Measurements from ENCODE around the gene PKHD1.
"Not testable (repeated sequence)": the region's sequence is repeated elsewhere in the genome, so short reads cannot be mapped to it uniquely, and the experiment has no call there.

The PKHD1 gene

GRCh38 chr6:51939695-51940094 lies 147.7 kb downstream of the PKHD1 start:
- not testable (repeated sequence) for H3K4me3 ChIP-seq (ENCODE audit: insufficient read depth, low read depth, low read length); H3K27me3 ChIP-seq (ENCODE audit: control insufficient read depth, insufficient read depth, low read length, poor library complexity, severe bottlenecking); H3K9me3 ChIP-seq (ENCODE audit: control insufficient read depth, low read length); H3K36me3 ChIP-seq (ENCODE audit: control insufficient read depth, insufficient read depth, low read length); H3K4me1 ChIP-seq (ENCODE audit: control insufficient read depth, insufficient read depth, low read length); H3K27ac ChIP-seq (ENCODE audit: insufficient read depth, low read depth, low read length, poor library complexity, severe bottlenecking)
- WGBS, 2 experiments = 61 to 77% methylated on average over 2 of the region's 2 CpGs

GRCh38 chr6:51936531-51937290 lies 150.7 kb downstream of the PKHD1 start:
- Histone ChIP-seq H3K27me3 (ENCODE audit: control insufficient read depth, insufficient read depth, low read length, poor library complexity, severe bottlenecking) (no peaks in the 10 kb centered on the region), H3K4me3 (ENCODE audit: insufficient read depth, low read depth, low read length) (no peak overlapping the region), H3K4me1 (ENCODE audit: control insufficient read depth, insufficient read depth, low read length) (no peaks in the 10 kb centered on the region), H3K36me3 (ENCODE audit: control insufficient read depth, insufficient read depth, low read length) (no peaks in the 10 kb centered on the region), H3K9me3 (ENCODE audit: control insufficient read depth, low read length) (no peaks in the 10 kb centered on the region), H3K27ac (ENCODE audit: insufficient read depth, low read depth, low read length, poor library complexity, severe bottlenecking) (no peak overlapping the region)
- WGBS, 2 experiments = 76 to 81% methylated on average over 4 of the region's 4 CpGs

GRCh38 chr6:51934098-51934497 lies 153.3 kb downstream of the PKHD1 start:
- H3K36me3 ChIP-seq (ENCODE audit: control insufficient read depth, insufficient read depth, low read length) = no peaks in the 10 kb centered on the region
- no peaks in the 10 kb centered on the region for H3K27me3 ChIP-seq (ENCODE audit: control insufficient read depth, insufficient read depth, low read length, poor library complexity, severe bottlenecking)
- no peaks in the 10 kb centered on the region for H3K4me1 ChIP-seq (ENCODE audit: control insufficient read depth, insufficient read depth, low read length)
- no peak overlapping the region for H3K4me3 ChIP-seq (ENCODE audit: insufficient read depth, low read depth, low read length)
- 65 to 68% methylated on average over 7 of the region's 7 CpGs for WGBS, 2 experiments
- H3K9me3 ChIP-seq (ENCODE audit: control insufficient read depth, low read length) = no peaks in the 10 kb centered on the region
- no peak overlapping the region for H3K27ac ChIP-seq (ENCODE audit: insufficient read depth, low read depth, low read length, poor library complexity, severe bottlenecking)

- Histone ChIP-seq H3K27ac (ENCODE audit: insufficient read depth, low read depth, low read length, poor library complexity, severe bottlenecking) (no peak overlapping the region), H3K36me3 (ENCODE audit: control insufficient read depth, insufficient read depth, low read length) (no peaks in the 10 kb centered on the region), H3K9me3 (ENCODE audit: control insufficient read depth, low read length) (no peaks in the 10 kb centered on the region), H3K27me3 (ENCODE audit: control insufficient read depth, insufficient read depth, low read length, poor library complexity, severe bottlenecking) (no peaks in the 10 kb centered on the region), H3K4me3 (ENCODE audit: insufficient read depth, low read depth, low read length) (no peak overlapping the region), H3K4me1 (ENCODE audit: control insufficient read depth, insufficient read depth, low read length) (no peaks in the 10 kb centered on the region)
Observed at GRCh38 chr6:51932956-51933355, 154.5 kb downstream of the PKHD1 start.

DNA sequence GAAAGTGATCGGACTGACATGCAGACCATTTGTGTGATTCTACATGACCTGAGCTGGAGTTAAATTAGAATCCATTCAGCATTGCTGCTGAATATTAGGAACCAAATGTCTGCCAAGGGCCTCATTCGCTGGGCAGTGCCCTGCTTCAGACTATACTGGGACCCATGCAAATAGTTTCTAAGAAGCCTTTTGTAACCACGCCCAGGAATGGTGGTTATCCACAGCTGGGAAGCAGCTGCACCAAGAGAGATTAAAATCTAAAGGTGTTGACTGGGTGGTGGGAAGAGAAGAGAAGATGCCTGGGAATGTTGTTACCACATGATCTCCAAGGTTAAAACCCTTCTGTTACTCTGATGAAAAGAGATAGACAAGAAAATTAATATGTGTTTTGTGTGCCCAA lies 156.8 kb downstream of the PKHD1 start:
- Histone ChIP-seq H3K4me1 (ENCODE audit: control insufficient read depth, insufficient read depth, low read length) (no peaks in the 10 kb centered on the region), H3K36me3 (ENCODE audit: control insufficient read depth, insufficient read depth, low read length) (no peaks in the 10 kb centered on the region), H3K27me3 (ENCODE audit: control insufficient read depth, insufficient read depth, low read length, poor library complexity, severe bottlenecking) (no peaks in the 10 kb centered on the region), H3K4me3 (ENCODE audit: insufficient read depth, low read depth, low read length) (no peak overlapping the region), H3K9me3 (ENCODE audit: control insufficient read depth, low read length) (no peaks in the 10 kb centered on the region), H3K27ac (ENCODE audit: insufficient read depth, low read depth, low read length, poor library complexity, severe bottlenecking) (no peak overlapping the region)
- WGBS, 2 experiments = 92 to 97% methylated on average over 3 of the region's 3 CpGs

DNA sequence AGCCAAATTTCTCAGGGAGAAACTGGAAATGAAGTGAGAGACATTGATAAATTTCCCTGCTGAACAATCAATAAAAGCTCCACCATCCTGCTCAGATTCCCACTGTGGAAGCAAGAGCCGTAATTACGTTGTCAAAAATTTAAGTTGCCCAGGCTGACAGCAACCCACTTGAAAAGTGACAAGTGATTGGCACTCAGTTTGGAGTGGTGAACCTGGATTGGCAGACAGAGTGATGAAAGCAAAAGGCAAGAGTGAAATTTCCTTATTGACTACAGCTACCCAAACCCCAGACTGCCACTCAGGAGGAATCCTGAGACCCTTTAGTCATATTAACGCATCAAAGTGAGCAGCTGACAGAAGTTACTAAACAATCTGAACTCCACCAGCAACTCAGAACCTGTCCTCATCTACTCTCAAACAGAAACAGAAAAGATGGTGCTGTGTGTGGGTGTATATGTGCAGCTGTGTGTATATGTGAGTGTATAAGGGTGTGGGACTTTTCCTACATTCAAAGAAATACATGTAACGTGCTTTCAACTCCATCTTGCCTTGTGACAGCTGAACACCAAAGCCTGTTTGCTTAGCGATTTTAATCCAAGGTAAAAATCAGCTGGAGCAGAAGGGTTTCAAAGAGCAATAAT lies 157.4 kb downstream of the PKHD1 start:
- Histone ChIP-seq H3K4me3 (ENCODE audit: insufficient read depth, low read depth, low read length) (no peak overlapping the region), H3K36me3 (ENCODE audit: control insufficient read depth, insufficient read depth, low read length) (no peaks in the 10 kb centered on the region), H3K4me1 (ENCODE audit: control insufficient read depth, insufficient read depth, low read length) (no peaks in the 10 kb centered on the region), H3K27me3 (ENCODE audit: control insufficient read depth, insufficient read depth, low read length, poor library complexity, severe bottlenecking) (no peaks in the 10 kb centered on the region), H3K9me3 (ENCODE audit: control insufficient read depth, low read length) (no peaks in the 10 kb centered on the region), H3K27ac (ENCODE audit: insufficient read depth, low read depth, low read length, poor library complexity, severe bottlenecking) (no peak overlapping the region)
- WGBS, 2 experiments = 96 to 99% methylated on average over 5 of the region's 5 CpGs

GRCh38 chr6:51928320-51928719 lies 159.1 kb downstream of the PKHD1 start:
- H3K27me3 ChIP-seq (ENCODE audit: control insufficient read depth, insufficient read depth, low read length, poor library complexity, severe bottlenecking) = no peaks in the 10 kb centered on the region
- no peaks in the 10 kb centered on the region for H3K36me3 ChIP-seq (ENCODE audit: control insufficient read depth, insufficient read depth, low read length)
- no peaks in the 10 kb centered on the region for H3K9me3 ChIP-seq (ENCODE audit: control insufficient read depth, low read length)
- no peak overlapping the region for H3K4me3 ChIP-seq (ENCODE audit: insufficient read depth, low read depth, low read length)
- 90 to 97% methylated on average over 3 of the region's 3 CpGs for WGBS, 2 experiments
- H3K27ac ChIP-seq (ENCODE audit: insufficient read depth, low read depth, low read length, poor library complexity, severe bottlenecking) = no peak overlapping the region
- no peaks in the 10 kb centered on the region for H3K4me1 ChIP-seq (ENCODE audit: control insufficient read depth, insufficient read depth, low read length)

GRCh38 chr6:51927450-51927849 lies 160.0 kb downstream of the PKHD1 start:
- Histone ChIP-seq H3K36me3 (ENCODE audit: control insufficient read depth, insufficient read depth, low read length) (no peaks in the 10 kb centered on the region), H3K27me3 (ENCODE audit: control insufficient read depth, insufficient read depth, low read length, poor library complexity, severe bottlenecking) (no peaks in the 10 kb centered on the region), H3K4me1 (ENCODE audit: control insufficient read depth, insufficient read depth, low read length) (no peaks in the 10 kb centered on the region), H3K9me3 (ENCODE audit: control insufficient read depth, low read length) (no peaks in the 10 kb centered on the region), H3K27ac (ENCODE audit: insufficient read depth, low read depth, low read length, poor library complexity, severe bottlenecking) (no peak overlapping the region), H3K4me3 (ENCODE audit: insufficient read depth, low read depth, low read length) (no peak overlapping the region)
- 88 to 100% methylated on average over 1 of the region's 1 CpG for WGBS, 2 experiments

GRCh38 chr6:51926125-51926524 lies 161.3 kb downstream of the PKHD1 start:
- Histone ChIP-seq H3K27me3 (ENCODE audit: control insufficient read depth, insufficient read depth, low read length, poor library complexity, severe bottlenecking) (no peaks in the 10 kb centered on the region), H3K36me3 (ENCODE audit: control insufficient read depth, insufficient read depth, low read length) (no peaks in the 10 kb centered on the region), H3K9me3 (ENCODE audit: control insufficient read depth, low read length) (no peaks in the 10 kb centered on the region), H3K27ac (ENCODE audit: insufficient read depth, low read depth, low read length, poor library complexity, severe bottlenecking) (no peak overlapping the region), H3K4me1 (ENCODE audit: control insufficient read depth, insufficient read depth, low read length) (no peaks in the 10 kb centered on the region), H3K4me3 (ENCODE audit: insufficient read depth, low read depth, low read length) (no peak overlapping the region)
- 96% methylated on average over 3 to 5 of the region's 5 CpGs for WGBS, 2 experiments

GRCh38 chr6:51922479-51922878 lies 164.9 kb downstream of the PKHD1 start:
- H3K27me3 ChIP-seq (ENCODE audit: control insufficient read depth, insufficient read depth, low read length, poor library complexity, severe bottlenecking); H3K4me3 ChIP-seq (ENCODE audit: insufficient read depth, low read depth, low read length); H3K9me3 ChIP-seq (ENCODE audit: control insufficient read depth, low read length); H3K36me3 ChIP-seq (ENCODE audit: control insufficient read depth, insufficient read depth, low read length); H3K27ac ChIP-seq (ENCODE audit: insufficient read depth, low read depth, low read length, poor library complexity, severe bottlenecking); H3K4me1 ChIP-seq (ENCODE audit: control insufficient read depth, insufficient read depth, low read length): not testable (repeated sequence)
- WGBS, 2 experiments = 92 to 96% methylated on average over 9 of the region's 9 CpGs
